Liver (tissue), 3 donors: ENCODE measurements around the gene AKAP13.
"Not testable (repeated sequence)": the region's sequence is repeated elsewhere in the genome, so short reads cannot be mapped to it uniquely, and the experiment has no call there.

Source experiments
- ATF3 ChIP-seq: IDR thresholded peaks from 2 replicates; pipeline ENCODE4 v1.6.1; 2016; ENCODE audit warnings: antibody characterized with exemption
- CTCF ChIP-seq: fragments of 150-350 bp; IDR thresholded peaks from 2 replicates; pipeline ENCODE4 v1.5.1; 2017; ENCODE audit warnings: improper control_type of control experiment, low read depth, low read length; ENCODE audit not compliant: missing input control
- EGR1 ChIP-seq, 2 donors: IDR thresholded peaks; 2 replicates each; pipeline ENCODE4 v1.6.1; 2016 to 2018; ENCODE audit warnings: antibody characterized with exemption in 2 of 2, low read depth in 2 of 2
- GABPA ChIP-seq, 2 donors: IDR thresholded peaks in 1 of 2; conservative IDR thresholded peaks in 1 of 2; 2 replicates each; pipeline ENCODE4 v1.6.1; 2016; ENCODE audit warnings: antibody characterized with exemption in 2 of 2, mild to moderate bottlenecking in 1 of 2, moderate library complexity in 1 of 2
- HNF4A ChIP-seq, 2 donors: conservative IDR thresholded peaks; 2 replicates each; pipeline ENCODE4 v1.6.1; 2016; ENCODE audit warnings: antibody characterized with exemption in 2 of 2, mild to moderate bottlenecking in 2 of 2
- NR2F2 ChIP-seq: IDR thresholded peaks from 2 replicates; pipeline ENCODE4 v1.6.1; 2016; ENCODE audit warnings: antibody characterized with exemption
- donor health status: healthy.
- donor health status: healthy.

- TF ChIP-seq CTCF; HNF4A (conservative IDR thresholded peaks at IDR 0.05); GABPA (IDR thresholded peaks at IDR 0.05 in 1 of 2, conservative IDR thresholded peaks at IDR 0.05 in 1 of 2); EGR1 (IDR thresholded peaks at IDR 0.05; ENCODE audit: low read depth in 2 of 2); NR2F2; ATF3: not testable (repeated sequence)
These were observed 101.1 kb downstream of the AKAP13 start for GRCh38 chr15:85481543-85481942.
